Stimulated activated CD4-positive, alpha-beta T cell treated with anti-CD3 and anti-CD28 coated beads, Interleukin-1b, Interleukin-23, amount 100 ng/mL, for 48 hours (primary cell): ENCODE data around the gene HDAC4.

Experiments used
- DNase-seq: peaks from one replicate; pipeline ENCODE4 v3.0.0-alpha.2; 2020

Gene HDAC4

DNA sequence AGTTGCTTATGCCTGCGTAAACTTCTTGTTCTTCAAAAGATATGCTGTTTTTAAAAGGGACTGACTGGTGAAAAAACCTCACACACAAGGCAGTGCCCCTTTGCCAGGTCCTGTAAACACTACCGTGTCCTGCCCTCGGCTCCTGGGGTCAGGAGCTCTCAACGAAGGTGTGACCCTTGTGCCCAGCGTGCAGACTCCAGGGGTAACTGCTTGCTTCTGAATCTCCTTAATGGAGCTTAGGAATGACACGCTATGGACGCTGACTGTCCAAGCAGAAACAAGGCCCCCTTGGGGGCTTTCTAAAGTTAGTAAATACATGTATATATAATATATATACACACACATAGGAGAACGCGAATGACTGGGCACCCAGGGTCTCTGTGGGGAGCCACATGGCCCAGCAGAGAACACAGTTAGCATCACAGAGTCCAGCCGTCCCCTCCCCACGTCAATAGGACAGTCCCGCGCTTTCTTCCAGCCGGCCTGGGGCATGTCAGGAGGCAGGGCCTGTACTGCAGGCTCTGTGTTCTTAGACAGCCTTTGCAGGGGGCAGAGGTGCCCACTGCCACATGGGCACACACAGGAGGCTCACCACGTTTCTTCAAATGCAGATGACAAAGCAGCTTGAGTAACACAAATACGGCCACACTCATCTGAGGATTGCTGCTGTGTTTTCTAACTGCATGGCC lies 96.1 kb downstream of the HDAC4 start:
- DNase-seq, result no peak

DNA sequence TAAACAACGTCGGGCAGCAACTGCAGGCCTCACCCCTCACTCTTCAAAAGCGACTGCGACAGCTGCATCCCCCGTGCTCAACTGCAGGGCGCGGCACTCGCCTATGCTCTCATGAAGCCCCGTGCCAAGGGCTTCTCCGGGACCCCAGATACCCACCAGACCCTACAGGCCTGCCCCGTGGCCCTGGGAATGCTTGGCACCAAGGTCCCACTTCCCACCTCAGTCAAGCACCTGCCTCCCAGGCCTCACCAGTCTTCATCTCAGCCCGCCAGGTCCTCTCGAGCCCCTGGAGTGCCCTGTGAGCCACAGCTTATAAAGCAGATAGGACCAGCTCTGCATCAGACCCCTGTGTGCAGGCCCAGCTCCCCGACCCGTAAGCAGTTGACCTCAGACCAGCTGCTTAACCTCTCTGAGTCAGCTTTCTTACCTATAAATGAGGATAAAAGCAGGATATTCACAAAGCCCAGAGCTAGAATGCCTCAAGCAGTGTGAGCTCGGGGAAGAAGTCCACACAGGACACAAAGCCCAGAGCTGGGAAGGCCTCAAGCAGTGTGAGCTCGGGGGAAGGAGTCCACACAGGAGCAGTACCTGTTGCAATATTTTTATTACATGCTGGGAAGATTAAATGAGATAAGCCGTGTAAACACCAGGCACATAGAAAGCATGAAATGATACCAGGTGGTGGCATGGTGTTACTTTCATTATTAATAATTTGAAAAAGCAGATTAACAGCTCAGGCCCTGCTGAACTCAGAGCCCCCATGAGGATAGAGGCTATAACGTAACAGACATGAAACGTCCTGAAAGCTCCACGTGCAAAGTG lies 96.9 kb downstream of the HDAC4 start:
- no peak for DNase-seq

DNA sequence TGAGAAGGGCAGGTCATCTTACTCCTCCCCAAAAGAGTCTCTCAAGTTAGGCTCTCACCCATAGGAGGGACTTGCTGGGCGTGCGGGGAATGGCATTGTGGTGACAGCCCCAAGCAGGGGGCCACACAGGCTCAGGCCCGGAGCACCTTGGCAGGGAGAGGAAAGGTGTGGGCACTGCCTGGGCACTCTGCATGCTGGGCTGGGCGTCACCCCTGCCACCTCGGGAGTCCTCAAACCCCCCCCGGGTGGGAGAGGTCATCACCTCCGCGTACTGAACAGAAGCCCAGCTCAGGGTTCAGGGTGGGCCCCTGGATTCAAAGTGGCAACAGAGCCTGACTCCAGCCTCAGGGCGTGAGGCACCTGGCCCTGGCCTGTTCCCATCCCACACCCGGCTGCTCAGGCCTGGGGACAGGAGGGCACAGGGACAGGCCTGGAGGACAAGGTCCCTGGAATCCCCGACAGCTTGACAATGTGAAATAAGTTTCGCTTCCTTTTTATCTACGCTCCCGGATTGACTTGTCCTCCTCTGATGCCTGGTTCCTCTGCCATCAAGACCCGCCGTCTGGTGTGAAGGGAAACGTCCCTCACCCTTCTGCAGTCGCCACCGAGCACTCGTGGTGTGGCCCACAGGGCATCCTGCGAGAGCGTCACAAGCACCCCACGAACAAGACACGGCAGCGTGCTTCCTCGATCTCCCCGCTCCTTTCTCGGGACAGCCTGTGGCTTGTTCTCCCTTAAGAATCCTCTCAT lies 97.8 kb downstream of the HDAC4 start:
- no peak for DNase-seq

DNA sequence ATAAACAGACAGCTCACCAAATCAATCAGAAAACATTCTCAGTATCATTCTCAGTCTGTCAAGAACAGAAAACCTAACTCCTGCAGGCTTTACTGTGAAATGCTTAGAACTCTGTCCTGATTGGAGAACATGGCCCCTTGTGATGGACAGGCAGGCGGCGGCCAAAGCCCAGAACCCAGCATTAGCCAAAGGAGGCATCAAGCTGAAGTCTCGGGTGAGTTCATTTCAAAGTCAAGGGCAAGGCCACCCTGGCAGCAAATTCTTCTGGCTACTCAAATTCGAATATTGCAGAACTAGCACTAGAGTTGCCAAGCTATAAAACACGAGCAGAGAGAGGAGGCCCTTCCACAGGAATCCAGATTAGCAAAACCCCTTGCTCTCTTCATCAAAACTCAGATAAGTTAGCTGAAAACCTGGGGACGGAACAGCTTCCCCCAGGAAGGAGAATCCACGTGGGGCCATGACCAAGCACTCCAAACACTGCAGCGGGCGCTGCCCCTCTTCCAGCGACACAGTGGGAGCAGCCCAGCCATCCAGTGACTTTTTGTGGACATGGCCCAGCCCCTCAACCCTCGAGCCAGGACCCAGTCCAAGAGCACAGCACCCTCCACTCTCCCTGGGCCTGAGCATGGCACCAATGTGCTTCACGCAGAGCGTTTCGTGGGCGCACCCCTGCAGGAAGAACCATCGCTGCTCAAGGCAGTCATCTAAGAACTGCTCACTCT lies 98.6 kb downstream of the HDAC4 start:
- DNase-seq, result no peak

DNA sequence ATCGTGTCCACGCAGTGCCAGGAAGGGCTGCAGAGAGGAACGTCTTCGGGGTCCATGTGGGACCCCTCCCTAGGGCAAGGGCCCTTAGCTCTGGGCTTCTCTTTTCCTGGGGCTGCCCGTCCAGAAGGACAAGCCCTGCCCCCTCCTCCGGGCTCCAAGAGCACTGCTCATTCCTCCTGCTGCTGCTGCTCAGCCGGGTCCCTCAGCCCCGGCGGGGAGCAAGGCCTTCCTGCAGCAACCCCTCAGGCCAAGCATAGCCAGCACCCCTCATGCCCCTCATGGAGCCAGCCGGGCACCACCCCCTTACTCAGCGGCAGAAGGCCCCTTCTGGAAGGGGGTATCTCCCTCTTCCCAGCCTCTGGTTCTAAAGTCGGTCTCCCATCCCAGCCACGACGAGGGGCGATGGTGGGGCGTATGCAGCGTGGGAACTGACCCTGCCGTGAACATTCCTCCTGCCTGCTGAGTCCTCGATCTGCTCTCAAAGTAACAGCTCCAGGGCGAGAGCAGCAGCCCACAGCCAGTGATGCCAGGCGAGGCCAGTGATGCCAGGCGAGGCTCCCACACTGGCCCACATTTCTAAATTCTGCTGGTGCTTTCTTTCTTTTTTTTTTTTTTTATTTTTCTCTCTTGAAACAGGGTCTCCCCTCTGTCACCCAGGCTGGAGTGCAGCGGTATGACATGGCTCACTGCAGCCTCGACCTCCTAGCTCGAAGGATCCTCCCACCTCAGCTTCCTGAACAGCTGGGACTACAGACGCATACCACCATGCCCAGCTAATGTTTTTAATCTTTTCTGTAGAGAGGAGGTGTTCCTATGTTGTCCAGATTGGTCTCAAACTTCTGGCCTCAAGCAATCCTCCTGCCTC lies 99.7 kb downstream of the HDAC4 start:
- no peak for DNase-seq

DNA sequence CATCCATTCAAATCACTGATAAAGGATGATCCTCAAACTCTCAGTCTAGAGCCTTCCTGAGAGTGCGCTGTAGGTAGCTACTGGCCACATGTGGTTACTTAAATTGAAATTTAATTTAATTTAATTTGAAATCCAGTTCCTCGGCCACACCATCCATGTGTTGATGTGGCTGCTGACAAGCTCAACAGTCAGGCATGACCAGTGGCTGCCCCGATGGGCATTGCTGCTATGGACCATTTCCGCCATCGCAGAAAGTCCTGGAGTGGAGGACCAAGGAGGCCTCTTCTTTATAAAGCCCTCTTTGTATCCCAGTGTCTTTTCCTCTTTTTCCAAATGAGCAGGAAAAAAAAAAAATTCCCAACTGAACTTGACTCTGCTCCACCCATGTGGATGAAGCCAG lies 100.6 kb downstream of the HDAC4 start:
- no peak for DNase-seq

DNA sequence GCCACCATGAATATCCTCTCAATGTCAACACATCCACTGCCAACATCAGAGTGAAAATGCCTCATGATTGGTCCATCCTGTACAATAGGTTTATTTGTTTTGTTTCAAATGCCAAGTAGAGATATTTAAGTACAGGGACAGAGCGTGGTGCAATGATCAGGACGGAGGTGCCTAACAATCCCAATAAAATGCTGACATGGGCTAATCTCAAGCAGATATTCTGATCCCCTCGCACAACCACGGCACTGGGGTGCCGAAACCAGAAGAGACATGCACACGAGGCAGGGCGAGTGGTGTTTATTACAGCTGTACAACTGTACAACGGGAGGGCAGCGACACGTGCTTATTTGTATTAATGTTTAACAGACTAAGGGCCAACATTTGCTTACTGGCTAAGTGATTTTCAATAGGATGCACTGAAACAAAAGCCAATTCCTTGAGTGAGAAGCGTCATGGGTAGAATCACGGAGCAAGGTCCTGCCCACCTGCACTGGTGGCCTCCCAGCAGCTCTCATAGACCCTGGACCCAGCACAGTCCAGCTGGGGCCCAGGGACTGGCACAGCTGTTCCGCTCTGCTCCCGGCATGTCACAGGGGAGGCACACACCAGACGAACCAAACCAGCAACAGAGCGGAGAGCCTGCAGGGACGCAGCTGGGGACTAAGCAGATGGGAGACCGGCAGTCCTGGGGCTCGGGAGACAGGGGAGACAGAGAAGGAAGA lies 101.4 kb downstream of the HDAC4 start:
- no peak for DNase-seq

DNA sequence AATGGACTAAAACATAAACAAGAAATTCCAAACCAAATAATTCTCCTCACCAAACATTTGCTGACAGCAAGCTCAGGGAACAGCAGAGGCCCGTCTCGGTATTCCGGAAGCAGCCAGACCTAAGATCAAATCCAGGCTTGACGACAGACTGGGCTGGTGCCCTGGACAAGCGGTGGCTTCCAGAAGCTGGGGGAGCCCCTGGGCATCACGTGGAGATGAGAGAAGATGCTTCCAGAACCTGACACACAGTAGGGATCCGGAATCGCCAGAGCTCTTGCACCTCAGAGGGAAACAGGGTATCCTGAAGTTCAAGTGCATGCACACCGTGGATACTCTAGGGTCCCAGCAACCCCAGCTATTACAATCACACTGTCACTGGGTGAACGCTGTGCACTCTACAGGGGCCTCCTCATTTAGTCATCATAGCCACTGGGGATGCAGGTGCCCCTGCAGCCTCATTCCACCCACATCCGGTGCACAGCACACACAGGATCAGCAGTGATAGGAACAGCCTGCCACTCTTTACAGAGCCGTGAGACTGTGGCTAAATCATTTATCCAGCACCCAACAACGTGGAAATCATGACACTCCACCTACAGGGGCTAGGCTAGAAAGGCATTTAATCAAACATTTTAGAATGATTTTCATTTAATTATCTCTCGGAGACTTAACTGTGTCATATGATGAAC lies 102.6 kb downstream of the HDAC4 start:
- peak; percentile 83 for DNase-seq

DNA sequence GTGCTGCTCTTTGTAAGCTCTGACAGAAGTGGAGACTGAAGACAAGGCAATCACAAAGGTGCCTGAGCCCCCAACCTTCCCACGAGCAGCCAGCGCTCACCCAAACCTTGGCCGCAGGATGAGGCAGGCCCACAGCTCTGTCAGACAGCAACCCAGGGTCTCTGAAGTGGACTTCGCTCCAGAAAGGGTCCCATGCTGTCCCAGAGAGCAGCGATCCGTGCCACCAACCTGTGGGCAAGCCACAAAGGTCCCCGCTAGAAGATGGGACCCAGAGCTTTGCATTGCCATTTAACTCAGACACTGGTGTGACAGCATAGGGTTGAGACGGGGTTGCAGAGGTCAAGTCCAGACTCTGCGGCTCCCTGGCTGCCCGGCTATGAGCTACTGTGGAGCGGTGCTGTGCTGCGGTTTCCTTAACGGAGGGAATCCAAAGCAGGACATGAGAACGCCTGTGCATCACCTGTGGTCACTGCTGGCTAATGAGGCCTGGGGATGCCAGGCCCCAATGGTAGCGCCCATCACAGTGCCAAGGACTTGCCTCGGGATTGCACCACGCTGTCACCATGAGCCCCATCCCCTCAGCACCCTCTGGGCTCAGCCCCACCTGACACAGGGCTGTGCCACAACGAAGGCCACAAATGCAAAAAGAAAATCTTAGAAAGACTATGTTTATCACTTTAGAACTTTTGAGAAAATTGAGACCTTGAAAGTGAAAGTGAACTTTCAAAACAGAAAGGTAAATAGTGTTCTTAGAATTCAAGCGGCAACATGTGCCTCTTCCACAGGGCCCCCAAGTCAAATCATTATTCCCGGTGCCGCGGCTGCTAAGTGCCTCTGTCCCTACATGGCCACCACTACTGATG lies 103.4 kb downstream of the HDAC4 start:
- no peak for DNase-seq

DNA sequence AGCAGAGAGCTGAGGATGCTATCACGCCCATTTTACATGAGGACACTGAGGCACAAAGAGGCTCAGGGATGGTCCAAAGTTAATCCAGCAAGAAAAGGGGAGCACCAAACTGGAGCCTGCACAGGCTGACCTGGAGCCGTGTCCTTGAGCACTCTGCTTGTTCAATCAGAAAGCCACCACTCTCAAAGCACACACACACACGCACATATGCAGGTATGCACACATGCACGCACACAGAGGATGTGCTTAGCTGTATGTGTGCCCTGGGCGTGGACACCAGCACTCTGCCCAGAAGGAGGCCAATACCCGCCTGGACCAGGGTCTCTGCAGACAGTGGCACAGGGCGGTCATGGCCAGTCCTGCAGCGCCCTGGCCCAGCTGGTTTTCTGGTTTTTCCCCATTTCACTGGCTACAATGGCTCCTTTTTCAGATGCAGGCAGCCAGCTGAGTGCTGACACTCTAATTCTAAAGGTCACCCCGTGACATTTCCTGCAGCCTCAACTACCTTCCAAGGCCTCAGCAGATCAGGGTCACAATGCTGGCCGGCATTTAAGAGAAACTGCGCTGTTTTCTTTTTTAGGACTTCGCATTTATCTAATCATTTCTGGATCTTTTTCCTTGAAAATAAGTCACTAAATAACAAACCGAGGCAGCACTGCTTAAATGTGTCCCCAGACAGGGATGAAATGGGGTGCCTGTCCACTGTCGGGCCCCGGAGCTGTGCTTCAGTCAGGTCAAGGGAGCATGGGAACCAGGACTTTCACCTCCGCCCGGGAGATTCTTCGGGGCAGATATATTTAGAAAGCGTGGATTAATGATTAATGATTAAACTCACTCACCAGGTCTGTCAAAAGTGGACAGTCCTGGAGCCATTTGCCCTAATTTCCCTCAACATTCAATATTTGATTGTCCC lies 104.5 kb downstream of the HDAC4 start:
- no peak for DNase-seq

DNA sequence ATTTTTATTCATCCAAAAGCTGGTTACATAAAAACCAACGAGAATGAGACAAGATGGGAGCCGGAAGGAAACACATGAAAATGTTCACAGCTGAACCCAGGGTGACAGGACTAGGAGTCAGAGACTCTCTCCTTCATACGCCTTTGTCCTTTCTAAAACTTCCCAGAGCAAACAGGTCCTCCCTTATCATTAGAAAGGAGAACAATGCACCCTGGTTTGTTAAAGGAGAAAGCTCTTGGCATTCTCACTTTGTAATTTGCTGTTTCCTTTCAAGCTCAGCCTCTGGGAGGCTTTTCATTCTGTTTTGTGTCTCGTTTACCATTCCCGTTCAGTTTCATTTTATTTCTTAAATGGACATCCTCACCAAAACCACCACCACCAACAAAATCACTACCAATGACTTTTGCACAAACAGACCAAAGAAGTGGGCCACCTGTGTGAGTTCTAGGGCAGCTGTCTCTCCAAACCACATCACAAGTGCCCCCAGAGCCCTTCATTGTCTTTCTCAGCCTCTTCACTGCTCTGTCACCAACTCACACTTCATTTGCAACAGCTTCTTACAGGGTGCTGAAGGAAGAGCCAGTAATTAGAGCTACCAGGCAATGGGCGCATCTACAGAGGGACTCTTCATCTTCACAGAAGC lies 105.3 kb downstream of the HDAC4 start:
- DNase-seq, result no peak

DNA sequence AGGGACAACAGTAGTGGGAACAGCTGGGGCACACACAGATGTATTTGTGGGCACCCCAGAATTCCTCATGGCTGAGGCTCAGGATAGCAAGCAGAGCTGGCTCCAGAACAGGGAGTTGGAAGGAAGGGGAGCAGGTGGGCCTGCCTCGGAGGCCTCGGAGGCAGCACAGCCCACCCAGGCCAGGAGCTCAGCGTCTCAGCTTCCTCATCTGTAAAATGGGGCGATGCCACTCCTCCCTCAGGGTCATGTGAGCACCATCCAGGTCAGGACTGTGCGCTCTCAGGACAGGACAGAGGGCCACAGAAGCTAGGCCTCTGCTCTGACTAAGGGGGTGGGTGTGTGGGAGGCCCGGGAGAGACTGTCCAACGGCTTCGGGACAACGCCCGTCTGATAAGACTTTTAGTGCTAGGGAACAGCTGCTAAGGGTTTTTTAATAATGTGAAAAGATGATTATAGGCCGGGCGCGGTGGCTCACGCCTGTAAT lies 106.2 kb downstream of the HDAC4 start:
- no peak for DNase-seq

DNA sequence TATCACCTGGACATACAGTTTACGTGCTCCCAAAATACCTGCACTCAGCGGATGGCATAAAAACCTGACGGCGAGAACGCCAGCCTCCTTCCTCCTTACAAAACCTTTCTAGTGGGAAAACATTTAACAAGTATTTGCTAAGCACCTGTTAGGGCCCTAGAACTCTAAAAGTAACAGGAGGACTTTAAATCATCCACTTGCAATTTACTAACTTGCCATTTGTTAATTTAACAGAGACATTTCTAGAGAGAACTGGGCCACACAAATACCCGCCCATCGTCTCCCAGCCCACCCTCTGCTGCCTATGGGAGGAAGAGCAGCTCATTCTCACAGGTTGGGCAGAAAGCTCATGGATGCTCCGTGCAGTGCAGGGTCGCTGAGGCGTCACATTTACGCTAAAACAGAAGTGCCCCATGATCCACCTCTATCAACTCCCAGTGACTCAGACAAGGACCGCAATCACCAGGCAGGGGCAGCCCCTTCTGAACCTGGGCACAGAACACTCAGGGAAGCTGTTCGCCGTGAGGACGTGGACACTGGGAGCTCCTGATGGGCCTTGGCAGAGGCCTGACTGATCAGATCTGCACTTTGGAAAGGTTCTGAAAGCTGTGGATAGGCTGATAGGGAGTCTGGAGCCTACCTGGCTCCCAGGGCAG lies 106.9 kb downstream of the HDAC4 start:
- peak; percentile 76 for DNase-seq

DNA sequence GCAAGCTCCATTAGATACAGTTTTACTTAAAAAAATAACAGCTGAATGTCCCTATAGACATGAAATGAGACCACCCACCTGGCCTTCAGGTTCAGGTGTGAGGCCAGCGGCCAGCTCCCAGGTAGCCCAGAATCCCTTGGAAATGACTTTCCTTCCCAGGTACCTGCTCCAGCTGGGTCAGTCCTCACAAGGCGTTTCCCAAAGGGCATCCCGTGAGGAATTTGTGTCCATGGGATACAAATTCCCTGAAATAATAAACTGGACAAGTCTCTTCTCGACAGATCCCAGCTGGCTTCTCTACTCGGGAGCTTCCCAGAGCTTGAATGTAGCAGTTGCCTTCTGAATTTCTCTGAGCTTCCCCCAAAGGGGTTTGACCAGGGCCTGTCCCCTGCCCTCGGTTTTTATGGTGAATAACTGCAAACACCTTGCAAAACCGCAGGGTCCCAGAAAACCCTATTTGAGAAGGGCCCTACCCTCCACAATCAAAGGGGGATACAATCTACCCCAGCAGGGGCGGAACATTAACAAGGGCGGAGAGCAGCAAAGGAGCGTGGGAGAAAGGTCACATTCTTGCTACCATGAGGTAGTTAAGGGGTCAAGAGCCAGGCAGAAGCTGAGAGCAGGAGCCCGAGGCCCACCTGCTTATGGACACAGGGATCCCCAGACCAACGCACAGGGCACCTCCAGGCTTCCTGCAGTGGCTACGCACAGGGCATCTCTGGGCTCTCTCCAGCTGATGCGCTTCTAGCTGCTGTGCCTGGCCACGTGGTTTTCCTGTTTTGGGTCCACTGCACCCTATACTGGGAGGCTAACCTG lies 107.7 kb downstream of the HDAC4 start:
- no peak for DNase-seq

DNA sequence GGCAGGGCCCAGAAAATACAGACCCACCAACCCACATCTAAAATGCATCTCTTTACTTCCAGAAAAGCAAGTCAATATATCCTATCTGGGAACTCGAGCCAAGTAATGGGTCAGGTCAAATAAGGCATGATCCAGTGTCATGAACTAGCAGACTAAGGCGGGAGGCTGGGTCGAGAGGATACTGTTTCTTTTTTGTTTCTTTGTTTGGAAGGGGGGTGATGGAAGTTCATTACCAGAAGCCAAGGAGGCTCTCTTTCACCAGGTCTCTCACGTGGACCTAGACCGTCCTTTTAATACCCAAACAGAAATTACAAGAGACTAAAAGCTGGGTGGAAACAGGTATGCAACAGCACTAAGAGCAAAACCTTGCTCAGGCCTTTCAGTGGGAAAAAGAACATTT lies 108.3 kb downstream of the HDAC4 start:
- DNase-seq, result no peak
